HG03175 (cell line): Measurements from ENCODE around the gene SENP6.
"Not testable (repeated sequence)": the region's sequence is repeated elsewhere in the genome, so short reads cannot be mapped to it uniquely, and the experiment has no call there.

Experiments
- ATAC-seq: cut with Tn5 transposase; IDR thresholded peaks from one replicate; pipeline ENCODE4 v1.9.1; 2021; ENCODE audit warnings: mild to moderate bottlenecking, moderate library complexity; ENCODE audit not compliant: unreplicated experiment

SENP6 gene

DNA sequence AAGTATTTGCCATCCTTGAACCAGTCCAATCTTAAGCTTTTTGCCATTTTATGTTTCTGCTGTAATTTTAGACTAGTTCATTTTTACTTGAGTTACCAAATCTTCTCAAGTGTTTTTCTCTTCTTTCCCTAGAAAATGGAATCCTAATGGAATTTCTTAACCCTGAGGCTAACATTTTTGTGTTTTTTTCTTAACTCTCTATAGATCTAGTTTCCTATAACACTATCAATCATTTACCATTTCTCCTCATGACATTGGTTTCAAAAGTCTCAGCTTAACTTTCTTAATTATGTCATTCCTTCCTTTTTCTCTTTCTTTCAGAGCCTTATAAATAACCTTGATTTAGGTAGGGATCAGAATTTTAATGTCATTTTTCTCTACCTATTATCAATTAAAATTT, 54.8 kb downstream of the SENP6 start:
- ATAC-seq, result peak; percentile 45

DNA sequence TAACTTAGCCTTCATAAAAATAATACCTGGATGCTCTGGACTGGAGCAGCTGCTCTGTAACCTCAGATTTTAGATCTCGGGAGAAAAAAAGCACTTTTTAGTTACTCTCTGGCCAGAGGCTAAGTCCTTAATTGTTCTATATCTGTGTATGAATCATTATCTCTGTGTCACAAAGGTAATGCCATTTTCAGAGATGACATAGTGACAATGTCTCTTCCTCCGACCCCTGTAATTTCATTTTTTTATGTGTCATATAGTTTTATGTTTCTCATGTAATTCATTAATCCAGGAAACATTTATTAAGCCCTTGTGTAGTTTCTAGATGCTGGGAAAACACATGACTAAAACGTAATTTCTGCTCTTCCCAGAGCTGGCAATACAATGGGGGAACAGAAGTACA, 55.6 kb downstream of the SENP6 start:
- ATAC-seq, result no peak

DNA sequence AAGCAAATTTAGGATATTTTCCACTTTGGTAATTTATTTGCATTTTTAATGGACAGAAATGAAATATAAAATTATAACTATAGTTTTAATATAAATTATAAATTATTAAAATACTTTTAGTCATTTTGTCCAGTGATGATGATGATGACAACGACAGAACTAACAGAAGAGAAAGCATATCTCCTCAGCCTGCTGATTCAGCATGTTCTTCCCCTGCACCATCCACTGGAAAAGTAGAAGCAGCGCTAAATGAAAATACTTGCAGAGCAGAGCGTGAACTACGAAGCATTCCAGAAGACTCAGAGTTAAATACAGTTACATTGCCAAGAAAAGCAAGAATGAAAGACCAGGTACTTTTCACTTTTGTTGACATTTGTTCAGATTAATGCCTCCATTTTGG, 64.9 kb downstream of the SENP6 start:
- no peak for ATAC-seq

DNA sequence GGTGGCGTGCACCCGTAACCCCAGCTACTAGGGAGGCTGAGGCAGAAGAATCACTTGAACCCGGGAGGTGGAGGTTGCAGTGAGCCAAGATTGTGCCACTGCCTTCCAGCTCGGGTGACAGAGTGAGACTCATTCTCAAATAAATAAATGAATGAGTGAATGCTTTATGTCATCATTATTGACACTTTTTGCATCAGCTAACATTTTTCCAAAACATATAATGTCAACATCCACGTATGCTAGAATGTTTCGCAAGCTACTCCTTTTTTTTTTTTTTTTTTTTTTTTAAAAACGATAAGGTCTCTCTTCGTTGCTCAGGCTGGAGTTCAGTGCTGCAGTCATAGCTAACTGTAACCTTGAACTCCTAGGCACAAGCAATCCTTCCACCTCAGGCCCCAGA, 72.2 kb downstream of the SENP6 start:
- no peak for ATAC-seq

DNA sequence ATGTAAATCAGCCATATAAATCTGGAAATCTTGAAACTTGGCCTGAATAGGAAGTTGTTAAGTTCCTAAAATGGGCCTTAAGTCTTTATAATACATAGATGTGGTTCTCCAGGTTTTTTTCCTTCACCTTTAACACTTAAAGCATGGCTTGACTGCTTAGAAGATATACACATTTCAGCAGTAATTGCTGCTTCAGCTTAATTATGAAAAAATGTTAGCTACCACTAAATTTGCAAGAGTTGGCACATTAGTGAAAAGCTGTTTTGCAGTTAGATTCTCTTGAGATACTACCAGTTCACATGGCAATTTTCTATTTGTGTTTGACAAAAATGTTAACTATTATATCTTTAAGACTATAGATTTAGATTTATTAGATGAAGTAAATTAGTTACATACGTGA, 74.7 kb downstream of the SENP6 start:
- ATAC-seq, result no peak

DNA sequence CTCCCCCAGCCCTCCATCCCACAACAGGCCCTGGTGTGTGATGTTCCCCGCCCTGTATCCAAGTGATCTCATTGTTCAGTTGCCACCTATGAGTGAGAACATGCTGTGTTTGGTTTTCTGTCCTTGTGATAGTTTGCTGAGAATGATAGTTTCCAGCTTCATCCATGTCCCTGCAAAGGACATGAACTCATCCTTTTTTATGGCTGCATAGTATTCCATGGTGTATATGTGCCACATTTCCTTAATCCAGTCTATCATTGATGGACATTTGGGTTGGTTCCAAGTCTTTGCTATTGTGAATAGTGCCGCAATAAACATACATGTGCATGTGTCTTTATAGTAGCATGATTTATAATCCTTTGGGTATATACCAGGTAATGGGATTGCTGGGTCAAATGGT, 80.9 kb downstream of the SENP6 start:
- ATAC-seq, result not testable (repeated sequence)

DNA sequence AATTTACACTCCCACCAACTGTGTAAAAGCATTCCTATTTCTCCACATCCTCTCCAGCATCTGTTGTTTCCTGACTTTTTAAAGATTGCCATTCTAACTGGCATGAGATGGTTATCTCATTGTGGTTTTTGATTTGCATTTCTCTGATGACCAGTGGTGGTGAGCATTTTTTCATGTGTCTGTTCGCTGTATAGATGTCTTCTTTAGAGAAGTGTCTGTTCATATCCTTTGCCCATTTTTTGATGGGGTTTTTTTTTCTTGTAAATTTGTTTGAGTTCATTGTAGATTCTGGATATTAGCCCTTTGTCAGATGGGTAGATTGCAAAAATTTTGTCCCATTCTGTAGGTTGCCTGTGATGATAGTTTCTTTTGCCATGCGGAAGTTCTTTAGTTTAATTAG, 81.3 kb downstream of the SENP6 start:
- not testable (repeated sequence) for ATAC-seq

DNA sequence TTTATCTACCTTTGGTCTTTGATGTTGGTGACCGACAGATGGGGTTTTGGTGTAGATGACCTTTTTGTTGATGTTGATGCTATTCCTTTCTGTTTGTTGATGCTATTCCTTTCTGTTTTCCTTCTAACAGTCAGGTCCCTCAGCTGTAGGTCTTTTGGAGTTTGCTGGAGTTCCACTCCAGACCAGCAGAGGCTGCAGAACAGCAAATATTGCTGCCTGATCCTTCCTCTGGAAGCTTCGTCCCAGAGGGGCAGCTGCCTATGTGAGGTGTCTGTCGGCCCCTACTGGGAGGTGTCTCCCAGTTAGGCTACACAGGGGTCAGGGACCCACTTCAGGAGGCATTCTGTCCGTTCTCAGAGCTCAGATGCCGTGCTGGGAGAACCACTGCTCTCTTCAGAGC, 85.9 kb downstream of the SENP6 start:
- ATAC-seq, result not testable (repeated sequence)

DNA sequence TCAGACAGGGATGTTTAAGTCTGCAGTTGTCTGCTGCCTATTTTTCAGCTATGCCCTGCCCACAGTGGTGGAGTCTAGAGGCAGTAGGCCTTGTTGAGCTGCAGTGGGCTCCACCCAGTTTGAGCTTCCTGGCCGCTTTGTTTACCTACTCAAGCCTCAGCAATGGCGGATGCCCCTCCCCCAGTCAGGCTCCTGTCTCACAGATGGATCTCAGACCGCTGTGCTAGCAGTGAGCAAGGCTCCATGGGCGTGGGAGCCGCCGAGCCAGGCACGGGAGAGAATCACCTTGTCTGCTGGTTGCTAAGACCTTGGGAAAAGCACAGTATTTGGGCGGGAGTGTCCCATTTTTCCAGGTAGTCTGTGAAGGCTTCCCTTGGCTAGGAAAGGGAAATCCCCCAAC, 86.3 kb downstream of the SENP6 start:
- not testable (repeated sequence) for ATAC-seq

DNA sequence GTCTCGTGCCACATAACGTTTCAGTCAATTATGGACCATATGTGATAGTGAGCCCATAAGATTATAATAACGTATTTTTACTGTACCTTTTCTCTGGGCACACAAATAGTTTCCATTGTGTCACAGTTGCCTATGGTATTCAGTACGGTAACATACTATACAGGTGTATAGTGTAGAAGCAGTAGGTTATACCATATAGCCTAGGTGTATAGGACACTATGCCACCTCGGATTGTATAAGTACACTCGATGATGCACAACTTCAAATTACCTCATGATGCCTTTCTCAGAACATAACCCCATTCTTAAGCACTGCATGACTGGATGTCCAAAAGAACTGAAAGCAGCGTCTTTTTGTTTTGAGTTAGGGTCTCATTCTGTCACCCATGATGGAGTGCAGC, 87.9 kb downstream of the SENP6 start:
- no peak for ATAC-seq

DNA sequence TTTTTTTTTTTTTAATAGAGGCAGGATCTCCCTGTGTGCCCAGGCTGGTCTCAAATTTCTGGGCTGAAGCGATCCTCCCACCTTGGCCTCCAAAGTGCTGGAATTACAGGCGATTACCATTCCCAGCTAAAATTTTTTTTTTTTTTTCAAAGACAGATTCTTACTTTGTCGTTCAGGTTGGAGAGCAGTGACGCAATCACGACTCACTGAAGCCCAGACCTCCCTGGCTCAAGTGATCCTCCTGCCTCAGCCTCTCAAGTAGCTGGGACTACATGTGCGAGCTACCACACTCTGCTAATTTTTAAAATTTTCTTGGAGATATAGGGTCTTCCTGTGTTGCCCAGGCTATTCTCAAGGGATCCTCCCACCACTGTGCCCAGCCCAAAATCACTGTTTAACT, 89.3 kb downstream of the SENP6 start:
- ATAC-seq, result no peak

DNA sequence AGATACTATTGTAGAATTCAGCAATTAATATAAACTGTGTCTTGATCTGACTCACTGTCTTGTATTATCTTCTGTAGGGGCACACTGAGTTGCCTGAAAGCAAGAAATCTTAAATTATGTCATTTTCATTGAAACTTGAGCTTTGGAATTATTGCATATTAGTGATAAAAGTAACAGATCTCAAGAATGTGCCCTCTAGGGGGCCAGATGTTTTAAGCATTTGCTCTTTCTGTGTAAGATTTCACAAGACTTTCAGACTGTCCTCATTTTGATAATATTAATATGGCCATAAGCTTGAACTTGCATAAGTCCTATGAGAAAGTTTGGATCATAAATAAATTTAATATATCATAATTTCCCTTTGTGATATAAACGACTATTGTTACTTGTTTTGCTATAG, 91.9 kb downstream of the SENP6 start:
- no peak for ATAC-seq

DNA sequence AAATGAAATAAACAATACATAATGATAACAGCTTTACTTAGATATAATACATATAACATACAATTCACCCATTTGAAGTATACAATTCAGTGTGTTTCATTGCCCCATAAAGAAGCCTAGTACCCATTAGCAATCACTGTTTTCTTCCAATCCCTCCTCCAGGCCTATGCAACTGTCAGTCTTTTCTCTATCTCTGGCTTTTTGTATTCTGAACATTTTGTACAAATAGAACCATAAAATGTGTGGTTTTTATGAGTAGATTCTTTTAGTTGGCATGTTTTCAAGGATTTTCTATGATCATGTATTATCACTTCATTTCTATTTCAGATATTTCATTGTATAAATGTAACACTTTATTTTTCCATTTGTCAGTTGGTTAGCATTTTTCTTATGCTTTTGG, 92.7 kb downstream of the SENP6 start:
- ATAC-seq, result no peak

DNA sequence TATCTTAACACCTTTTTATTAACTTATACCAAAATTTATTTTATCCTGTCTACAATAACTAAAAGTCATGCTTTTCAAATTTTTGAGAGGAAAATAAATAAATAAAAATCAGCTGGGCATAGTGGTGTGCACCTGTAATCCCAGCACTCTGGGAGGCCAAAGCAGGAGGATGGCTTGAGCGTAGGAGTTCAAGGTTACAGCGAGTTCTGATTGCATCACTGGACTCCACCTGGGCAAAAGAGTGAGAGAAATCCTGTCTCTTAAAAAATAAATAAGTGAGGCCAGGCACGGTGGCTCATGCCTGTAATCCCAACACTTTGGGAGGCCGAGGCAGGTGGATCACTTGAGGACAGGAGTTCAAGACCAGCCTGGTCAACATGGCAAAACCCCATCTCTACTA, 106.7 kb downstream of the SENP6 start:
- ATAC-seq, result not testable (repeated sequence)

DNA sequence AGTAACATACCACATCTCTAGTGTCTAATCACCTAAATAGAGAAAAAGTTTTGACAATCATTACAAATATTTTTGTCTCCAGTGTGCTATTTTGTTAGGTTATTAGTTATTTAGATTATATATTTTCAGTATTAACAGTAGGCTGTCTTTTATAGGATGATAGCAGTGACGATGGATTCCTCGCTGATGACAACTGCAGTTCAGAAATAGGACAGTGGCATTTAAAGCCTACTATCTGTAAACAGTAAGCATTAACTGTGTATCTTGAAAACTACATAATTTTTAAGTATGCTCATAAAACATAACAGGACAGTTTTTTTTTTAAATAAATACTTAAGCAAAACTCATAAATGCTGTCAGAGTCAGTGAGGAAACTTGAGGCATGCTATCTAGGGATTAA, 109.5 kb downstream of the SENP6 start:
- ATAC-seq, result no peak

DNA sequence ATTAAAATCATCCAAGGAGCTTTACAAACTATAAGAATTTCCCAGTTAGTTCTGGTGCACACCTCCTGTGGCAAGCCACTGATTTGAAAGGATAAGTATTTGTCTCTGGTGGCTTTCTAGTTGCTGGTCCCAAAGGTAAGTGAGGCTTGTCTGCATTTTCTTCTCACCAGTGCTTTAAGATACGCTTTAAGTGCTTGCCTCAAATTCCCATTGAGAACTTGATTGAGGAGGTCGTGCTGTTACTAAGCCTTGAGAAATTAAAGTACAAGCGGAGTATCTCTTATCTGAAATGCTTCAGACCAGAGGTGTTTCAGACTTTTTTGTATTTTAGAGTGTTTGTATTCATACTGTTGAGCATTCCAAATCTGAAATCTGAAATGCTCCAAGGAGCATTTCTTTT, 117.5 kb downstream of the SENP6 start:
- no peak for ATAC-seq

DNA sequence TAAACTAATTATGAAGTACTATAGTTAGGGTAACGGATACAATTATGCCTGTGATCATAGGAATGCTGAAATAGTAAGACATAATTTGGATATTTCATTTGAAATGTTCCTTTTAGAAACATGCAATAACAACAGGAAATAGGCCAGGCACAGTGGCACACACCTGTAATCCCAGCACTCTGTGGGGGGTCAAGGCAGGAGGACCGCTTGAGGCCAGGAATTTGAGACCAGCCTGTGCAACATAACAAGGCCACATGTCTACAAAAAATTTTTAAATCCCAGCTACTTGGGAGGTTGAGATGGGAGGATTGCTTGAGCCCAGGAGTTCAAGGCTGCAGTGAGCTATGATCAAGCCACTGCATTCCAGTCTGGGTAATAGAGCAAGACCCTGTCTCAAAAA, 121.7 kb downstream of the SENP6 start:
- no peak for ATAC-seq

DNA sequence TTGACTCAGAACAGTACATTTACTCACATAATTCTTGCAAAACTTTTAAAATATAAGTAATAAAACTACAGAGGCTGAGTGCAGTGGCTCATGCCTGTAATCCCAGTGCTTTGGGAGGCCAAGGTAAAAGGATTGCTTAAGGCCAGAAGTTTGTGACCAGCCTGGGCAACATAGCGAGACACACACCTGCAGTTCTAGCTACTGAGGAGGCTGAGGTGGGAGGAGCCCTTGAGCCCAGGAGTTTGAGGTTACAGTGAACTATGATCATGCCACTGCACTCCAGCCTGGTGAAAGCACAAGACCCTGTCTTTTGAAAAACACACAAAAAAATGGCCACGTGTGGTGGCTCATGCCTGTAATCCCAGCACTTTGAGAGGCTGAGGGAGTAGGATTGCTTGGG, 125.5 kb downstream of the SENP6 start:
- ATAC-seq, result no peak

DNA sequence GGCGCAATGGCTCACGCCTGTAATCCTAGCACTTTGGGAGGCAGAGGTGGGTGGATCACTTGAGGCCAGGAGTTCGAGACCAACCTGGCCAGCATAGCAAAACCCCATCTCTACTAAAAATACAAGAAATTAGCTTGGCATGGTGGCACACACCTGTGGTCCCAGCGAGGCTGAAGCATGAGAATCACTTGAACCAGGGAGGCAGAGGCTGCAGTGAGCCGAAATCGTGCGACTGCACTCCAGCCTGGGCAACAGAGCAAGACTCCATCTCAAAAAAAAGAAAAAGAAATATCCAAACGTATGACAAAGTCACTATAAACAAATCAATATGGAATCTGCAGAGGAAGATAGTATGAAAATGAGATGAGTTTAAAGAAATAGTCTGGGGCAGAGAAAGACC, 129.3 kb downstream of the SENP6 start:
- not testable (repeated sequence) for ATAC-seq

DNA sequence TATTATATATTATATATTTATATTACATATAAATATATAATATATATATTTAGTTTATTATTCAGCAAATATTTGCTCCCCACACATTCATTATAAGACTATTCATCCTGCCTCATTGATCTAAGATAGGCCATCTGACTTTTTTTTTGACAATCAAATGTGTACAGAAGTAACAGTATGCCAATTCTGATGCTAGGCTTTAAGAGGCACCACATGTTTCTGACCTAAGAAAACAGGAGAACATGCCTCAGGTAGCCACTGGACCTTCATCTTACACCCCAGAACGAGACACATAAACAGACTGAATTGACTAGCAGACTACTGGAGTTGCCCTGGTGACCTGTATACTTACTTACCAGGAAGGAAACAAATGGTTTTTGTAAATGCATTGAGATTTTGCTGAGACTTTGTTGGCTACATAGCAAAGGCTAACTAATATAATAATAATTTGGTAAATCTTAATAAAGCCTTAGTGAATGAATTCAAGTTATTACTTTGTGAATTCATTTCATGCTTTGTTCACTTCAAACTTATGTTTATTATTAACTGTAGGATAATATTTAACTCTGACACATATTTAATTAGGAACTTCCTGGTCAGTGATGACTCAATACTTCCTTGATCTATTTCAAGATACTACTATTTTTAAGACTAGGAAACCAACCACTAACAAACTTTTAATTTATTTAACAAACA, 134.0 kb downstream of the SENP6 start:
- peak; percentile 98 for ATAC-seq

DNA sequence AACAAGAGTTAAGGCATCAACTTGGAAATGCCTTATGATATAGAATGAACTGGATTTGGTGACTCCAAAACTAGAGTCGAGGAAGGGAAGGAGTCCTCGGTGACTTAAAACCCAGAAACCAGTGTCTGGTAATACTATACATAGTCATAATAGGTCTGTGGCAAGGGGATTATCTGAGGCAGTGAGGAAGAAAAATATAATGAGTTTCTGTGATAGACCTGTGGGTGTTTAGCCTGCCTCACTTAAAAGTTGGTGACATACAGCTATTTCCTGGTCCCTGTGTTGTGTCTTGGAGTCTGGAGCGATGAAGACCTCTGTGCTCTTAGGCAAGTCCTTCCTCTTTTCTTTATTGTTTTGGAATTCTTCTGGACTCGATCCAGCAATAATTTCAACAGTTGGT, 142.3 kb downstream of the SENP6 start:
- ATAC-seq, result no peak

DNA sequence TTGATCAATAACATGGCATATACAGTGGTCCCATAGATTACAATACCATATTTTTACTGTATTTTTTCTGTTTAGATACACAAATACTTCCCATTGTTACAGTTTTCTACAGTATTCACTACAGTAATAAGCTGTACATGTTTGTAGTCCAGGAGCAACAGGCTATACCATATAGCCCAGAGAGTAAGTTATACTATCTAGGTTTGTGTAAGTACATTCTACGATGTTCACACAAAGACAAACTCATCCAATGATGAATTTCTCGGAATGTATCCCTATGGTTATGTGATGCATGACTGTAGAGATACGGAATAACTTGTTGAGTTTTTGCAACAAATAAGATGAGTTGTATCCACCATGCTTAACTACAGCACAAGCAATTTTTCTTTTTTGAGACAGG, 143.7 kb downstream of the SENP6 start:
- no peak for ATAC-seq

DNA sequence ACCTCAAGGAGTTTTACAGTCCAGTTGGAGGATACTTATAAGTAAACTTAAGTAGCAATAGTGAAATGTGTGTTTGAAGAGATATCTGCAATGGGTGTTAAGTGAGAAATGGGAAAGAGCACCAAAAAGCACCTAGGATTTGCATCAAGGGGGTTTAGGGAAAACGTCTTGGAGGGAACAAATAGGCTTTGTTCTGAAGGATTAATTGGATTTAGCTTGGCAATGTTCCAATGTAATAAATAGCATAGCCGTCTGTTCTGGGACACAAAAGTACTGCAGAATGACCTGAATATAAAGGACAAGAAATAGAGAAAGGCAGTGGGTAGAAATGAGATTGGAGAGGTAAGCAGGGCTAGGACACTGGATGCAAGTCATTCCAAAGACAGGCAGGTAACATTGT, 144.5 kb downstream of the SENP6 start:
- ATAC-seq, result no peak
